ENCODE results near the gene FGF12.

Gene FGF12

DNA sequence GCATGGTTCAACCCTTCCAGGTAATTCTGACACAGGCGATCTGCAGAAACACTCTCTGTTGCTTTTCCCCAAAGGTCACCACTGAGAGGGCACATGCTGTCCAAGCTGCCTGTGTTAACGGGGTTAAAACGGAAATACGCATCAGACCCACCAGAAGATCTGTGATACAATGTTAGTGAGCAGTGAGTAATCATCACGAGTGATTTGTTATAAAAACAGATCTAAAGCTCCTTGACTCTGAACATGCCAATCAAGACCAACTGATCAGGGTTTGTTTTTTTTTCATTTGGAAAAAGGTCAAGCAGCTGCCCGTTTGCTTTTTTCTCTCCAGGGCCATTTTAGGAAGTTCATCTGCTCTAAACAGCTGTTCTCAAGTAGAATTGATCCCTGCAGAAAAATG lies 43.2 kb downstream of the FGF12 start:
- DNase-seq: no peak

- DNase-seq: no peak
These were observed 51.2 kb downstream of the FGF12 start for GRCh38 chr3:192675958-192676649.

DNA sequence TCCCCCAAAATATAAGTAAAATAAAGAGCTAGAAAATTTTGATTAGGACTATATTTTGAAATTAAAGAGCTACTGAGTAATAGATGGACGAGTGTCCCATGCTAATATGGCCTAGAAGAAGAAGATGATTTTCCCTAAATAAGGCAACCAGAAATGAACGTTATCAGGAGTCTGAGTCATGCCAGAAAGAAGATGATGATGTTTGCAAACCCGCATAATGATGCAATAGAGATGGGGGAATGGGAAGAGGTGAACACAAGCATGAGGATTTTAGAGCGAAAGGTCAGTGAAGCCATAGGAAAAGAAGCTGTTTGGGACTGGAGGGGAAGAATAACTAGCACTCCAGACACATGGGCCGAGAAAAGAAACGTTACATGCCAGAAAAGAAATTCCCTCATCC lies 71.7 kb downstream of the FGF12 start:
- DNase-seq: no peak

DNA sequence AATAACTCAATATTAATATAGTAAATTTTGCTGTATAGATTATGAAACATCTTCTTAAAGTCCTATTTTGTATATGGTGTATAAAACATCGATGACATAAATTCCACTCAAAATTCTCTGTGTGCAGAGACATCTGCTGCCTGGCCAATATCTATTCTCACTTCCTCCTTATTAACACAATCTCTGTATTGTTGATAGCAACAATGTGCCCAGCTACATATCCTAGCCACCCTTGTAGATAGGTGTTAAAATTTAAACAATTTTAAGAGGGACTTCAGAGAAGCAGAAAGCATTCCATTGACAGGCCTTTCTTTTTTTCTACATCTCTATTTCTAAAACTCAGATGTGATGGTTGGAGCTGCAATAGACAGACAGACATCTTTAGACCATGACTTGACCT lies 72.3 kb downstream of the FGF12 start:
- DNase-seq: no peak

GRCh38 chr3:192653862-192654261 lies 73.5 kb downstream of the FGF12 start:
- no peak for DNase-seq

GRCh38 chr3:192652727-192653126 lies 74.6 kb downstream of the FGF12 start:
- DNase-seq: no peak

DNA sequence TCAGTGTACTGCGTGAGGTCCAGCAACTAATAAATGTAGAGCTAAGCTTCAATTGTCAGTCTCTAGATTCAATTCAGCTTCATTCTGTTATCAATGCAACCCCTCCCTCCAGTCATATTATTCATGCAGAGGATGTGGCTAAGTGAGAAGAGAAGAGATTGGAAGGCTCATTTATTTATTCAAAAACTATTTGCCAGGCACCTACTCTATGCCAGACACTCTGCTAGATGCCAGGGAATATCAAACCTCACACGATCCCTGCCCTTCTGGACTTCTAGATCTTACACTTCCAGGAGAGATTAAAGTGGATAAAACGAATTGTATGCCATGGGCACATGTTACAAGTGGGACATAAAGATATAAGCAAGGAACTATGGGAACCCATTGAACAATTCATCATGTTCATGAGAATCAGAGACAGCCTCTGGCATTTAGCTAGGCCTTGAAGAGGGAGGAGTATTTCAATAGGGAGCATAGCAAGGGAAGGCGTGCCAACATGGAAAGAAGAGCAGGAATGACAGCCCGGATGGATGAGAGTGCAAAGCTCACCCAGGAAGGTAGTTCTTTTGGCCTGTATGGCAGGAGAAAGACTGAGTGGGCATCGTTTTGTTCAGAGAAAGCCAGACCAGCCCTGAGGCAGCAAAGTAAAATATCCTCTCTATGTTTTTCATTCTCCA lies 75.4 kb downstream of the FGF12 start:
- DNase-seq: no peak

DNA sequence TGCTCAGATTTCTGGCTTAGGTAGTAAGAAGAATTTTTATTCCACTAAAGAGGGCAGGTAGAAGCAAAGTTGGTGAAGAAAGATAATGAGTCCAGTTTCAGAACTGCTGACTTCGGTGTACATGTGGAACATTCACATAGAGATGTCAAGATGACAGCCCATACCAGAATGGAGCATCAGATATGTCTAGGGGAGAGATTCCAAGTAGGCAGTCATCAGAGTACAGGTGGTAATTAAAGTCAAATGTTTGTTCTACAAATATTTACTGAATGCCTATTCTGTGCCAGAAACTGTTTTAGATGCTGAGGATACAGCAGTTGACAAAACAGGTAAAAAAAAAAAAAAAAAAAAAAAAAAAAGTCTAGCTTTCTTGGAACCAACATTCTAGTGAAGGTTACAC lies 81.9 kb downstream of the FGF12 start:
- DNase-seq: no peak

DNA sequence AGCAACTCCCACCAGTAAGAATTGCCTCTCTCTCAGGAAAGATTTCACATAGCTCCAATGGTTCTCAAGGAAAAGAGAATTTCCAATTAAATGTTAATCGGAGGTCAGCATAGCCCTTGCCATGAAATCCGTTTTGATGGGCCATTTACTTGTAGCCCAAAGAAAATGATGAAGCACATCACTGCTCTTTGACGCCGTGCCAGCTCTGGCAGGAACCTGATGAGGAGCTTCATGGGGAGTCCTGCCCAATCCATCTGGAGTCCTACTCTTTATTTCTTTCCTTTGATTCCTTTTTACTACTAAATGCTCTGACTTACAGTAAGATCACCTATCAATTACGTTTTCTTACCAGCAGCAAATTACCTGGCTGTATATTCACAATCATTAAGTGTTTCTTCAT lies 84.7 kb downstream of the FGF12 start:
- DNase-seq: no peak

DNA sequence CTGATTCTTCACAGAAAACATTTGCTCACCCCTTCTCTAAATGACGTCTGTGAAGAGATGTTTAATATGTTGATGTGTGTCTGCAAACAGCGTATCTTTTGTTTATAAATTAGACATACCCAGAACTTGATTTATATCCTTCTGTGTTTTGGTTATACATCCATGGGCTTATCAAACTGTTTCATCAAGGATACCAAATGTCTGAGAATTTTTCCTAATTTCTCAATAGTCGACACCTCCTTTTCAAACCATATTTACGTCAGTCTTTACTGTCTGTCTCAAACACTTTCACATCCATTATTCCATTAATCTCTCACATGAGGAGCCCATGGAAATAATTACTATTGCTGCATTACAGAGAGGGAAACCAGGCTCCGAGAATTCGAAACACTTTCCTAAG lies 85.4 kb downstream of the FGF12 start:
- no peak for DNase-seq

- no peak for DNase-seq
These were observed 87.4 kb downstream of the FGF12 start for GRCh38 chr3:192639987-192640386.

DNA sequence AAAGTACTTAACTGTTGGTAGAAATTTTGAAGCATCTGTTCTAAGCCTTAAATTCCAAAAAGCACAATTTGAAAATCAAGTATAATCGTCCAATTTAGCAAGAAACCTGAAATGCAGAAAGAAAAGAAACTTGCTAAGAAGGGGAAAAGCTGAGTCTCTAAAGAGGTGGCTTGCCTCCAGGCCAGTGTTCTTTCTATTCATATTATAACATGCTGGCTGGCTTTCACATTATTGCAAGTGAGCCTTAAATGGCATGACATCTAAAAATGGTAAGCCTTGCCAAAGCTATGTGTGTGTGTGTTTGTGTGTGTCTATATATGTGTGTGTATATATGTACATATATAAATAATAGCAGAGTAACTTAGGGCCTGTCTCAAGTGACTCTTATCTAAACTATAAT lies 89.5 kb downstream of the FGF12 start:
- no peak for DNase-seq

DNA sequence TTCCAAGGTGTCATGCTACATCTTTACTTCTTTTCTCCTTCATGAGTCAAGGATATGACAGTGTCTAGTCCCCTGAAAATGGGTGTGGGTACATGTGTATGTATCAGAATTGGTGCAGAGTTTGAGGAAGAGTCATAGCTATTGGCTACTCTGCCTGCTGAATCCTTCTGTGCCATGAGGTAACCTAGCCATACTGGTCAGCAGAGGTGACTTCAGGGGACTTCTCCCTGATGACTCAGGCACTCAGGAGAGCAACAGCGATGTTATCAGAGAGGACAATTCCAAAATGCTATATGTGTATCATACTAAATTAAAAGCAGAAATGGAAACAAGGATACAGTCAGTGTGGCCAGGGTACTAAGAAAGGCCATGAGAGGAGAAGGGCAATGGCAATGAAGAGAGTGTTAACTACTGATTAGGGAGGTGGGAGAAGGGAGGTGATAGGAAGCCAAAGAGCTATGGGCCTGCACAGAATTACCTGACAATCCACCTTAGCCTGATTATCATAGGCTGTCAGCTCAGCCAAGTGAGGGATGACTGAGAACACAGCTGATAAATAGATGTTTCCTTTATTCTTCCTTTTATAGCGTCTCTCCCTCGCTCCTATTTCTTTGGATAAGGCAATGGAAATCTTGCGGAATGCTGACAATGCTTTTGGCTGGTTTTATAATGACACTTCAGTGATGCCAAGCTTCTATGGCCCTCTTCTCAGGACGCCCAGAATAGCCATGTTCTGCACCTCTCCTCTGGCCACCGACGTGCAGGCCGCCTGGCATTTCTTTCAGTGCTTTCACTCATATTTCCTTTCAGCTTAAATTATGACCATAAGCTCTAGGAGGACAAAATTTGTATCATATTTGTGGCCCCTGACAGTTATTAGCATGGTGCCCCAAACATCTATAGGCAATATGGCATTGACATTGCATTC lies 90.6 kb downstream of the FGF12 start:
- DNase-seq: no peak

GRCh38 chr3:192629429-192629828 lies 97.9 kb downstream of the FGF12 start:
- DNase-seq: no peak

GRCh38 chr3:192621909-192622308 lies 105.4 kb downstream of the FGF12 start:
- DNase-seq: no peak

- DNase-seq: no peak
These were observed 107.1 kb downstream of the FGF12 start for GRCh38 chr3:192620275-192620674.

DNA sequence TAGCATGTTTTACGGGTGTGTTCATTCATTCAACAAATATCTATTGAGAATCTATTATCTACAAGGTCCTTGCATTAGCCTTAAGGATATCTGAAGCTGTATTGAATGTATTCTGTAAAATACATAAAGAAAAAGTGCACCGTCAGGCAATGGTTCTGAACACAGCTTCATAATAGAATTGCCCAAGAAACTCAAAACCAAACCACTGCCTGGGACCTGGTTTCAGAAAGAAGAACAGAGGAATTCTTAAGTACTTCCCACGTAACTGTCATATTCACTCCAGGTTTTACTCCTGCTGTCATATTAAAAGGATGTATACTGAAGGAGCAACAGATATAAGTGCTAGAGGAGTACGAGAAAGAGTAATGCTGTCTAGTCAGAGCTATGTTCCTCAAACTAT lies 115.9 kb downstream of the FGF12 start:
- no peak for DNase-seq

DNA sequence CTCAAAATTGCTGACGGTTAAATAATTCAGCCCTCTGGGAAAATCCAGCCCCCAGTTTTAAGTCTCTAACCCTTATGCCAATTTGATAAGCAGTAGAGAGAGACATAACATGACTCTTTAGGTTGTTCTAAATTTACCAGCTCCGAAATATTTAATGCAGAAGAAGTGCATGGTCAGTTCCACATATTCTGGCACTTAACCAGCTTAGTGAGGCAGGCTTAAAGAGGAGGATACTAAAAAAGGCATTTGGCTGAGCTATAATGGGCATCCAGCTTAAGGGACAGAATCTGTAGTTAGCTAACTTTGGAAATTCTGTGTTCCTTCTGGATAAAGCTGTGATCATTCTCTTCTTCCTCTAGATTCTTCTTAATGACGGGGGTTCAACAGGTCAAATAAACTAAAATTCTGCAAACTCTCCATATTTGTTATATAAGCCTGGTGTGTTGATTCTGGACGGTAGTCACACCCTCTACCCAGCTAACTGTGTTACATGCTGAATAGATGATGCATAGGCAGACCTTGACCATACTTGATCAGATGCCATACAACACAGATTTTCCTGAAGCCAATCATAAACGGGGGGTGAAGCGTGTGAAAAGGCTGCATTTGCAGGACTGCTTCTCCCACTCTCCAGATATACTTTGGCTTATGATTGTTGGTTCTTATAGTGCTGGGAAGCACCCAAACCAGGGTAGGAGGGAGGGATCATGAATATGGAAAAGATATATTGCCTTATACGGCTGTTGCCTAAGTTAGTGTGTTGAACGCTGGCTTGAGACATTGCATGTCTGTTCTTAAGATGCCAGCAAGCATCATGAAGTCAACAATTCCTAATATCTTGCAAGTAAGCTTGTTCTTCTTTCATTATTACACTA lies 118.4 kb downstream of the FGF12 start:
- no peak for DNase-seq

DNA sequence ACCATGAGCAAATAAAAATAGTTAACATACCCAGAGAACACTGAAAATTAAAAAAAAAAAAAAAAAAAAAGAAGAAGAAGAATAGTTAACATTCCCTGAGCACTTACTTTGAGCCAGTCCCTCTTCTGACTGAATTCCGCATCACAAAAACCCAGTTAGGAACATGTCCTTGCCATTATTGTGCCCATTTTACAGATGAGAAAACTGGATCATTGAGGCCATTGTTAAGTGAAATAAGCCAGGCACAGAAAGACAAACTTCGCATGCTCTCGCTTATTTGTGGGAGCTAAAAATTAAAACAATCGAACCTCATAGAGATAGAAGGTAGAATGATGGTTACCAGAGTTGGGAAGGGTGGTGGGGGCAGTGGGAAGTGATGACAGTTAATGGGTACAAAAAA lies 119.5 kb downstream of the FGF12 start:
- DNase-seq: no peak

DNA sequence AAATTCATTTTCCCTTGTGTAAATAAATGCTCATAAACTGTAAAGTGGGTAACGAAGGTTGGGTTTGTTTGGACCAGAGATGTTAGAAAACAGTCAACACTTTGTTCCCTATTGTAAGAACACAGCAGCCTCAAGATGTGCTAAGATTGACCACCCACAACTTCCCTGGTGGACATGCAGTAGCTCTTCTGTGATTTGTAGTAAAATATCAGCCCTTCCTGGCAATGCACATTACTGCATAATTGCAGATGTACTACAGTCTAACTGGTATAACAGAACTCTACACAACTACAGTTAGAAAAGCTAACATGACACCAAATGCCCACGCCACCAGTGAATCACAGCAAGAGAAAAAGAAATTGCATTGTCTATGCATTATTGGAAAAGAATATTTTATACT lies 129.4 kb downstream of the FGF12 start:
- DNase-seq: no peak

DNA sequence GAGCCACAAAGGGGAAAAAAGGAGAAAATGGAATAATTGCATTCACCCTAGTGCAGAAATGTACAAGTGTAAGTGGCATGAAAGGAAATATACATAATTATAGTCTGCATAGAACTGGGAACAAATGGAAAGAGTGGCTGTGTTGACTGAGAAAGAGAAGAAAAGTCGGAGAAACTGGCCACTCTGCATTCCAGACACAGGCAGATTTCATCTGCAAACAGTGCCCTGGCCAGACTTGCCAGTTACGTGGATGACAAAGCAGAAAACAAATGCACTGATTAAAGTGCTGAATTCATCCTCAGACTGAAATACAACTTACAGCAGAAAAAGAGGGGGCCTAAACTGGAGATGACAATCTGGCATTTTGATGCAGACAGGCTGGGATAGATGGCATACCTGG lies 129.8 kb downstream of the FGF12 start:
- no peak for DNase-seq

DNA sequence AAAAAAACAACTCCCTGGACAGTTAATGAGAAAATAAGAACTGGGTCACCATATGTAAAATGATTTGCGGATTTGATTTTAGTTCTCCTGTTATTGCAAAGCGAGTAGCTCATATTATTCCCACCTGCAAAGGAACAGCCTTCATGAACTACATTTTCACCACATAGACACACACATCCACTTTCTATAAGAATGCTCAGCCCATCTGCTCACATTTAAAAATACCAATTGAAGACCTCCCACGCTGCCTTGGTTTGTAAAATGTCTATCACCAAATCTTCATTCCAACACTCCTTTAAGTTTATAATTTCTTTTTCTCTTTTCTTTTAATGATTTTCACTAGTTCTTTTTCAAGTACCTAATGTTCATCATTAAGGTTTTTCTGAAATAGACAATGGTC lies 148.6 kb downstream of the FGF12 start:
- DNase-seq: no peak

DNA sequence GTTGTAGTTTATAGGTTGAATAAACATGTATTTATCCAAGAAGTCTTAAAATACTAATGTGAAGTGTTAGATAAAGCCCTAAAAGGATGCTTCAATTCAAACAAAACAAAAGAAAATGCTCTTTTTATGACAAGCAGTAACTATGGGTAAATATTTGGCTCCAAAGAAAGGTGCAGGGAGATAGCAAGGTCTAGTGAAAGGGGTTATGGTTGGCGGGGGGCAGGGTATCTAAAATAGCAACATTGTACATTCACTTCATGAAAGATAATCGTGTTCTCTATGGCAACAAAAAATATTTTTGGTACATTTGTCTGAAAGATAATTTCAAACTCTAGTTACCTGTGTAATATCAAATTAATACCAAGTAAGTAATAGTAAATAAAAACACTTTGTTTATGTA lies 149.5 kb downstream of the FGF12 start:
- DNase-seq: no peak
